G401 (cell line): ENCODE measurements around the gene CHIT1. TPM values are rescaled to one million over a fixed set of nuclear protein-coding genes. Genes with fewer than 3 reads are reported as not detected.

Experiments used
- DNase-seq: peaks from one replicate; pipeline ENCODE4 v3.0.0-alpha.2; 2015; ENCODE audit warnings: low spot score
- in situ Hi-C: cut with HindIII; loops from 2 replicates; pipeline ENCODE4 v1.10.0; 2016; ENCODE audit warnings: low sequenced_read_pairs, mixed read lengths
- total RNA-seq: library from RNA; depleted of rRNA; stranded (reverse); fragments of >200 nt; shearing (Covaris generic); gene quantifications from 2 replicates; pipeline ENCODE4 v1.2.3, GENCODE V29; 2014

Gene CHIT1
- total RNA-seq, 1 experiment from 2014 or later = not detected

GRCh38 chr1:203225071-203225470 is 4.4 kb downstream of the CHIT1 start:
- no peak for DNase-seq
- in situ Hi-C loops = no loop called here

GRCh38 chr1:203223012-203223775 is 6.3 kb downstream of the CHIT1 start:
- in situ Hi-C loops = no loop called here

GRCh38 chr1:203219934-203220333 is 9.5 kb downstream of the CHIT1 start:
- no peak for DNase-seq
- in situ Hi-C loops = no loop called here

More at GRCh38 chr1:203223012-203223775, 6.3 kb downstream of the CHIT1 start:
- no peak for DNase-seq

- in situ Hi-C loops = no loop called here
- peak; percentile 72 for DNase-seq
Observed at GRCh38 chr1:203219171-203219570, 10.3 kb downstream of the CHIT1 start.

GRCh38 chr1:203217668-203218067 is 11.8 kb downstream of the CHIT1 start:
- in situ Hi-C loops = no loop called here
- no peak for DNase-seq

GRCh38 chr1:203217139-203217655 is 12.3 kb downstream of the CHIT1 start:
- in situ Hi-C loops = no loop called here

GRCh38 chr1:203216274-203217138 is 13.0 kb downstream of the CHIT1 start:
- DNase-seq = peak; percentile 94
- in situ Hi-C loops = no loop called here

More at GRCh38 chr1:203217139-203217655, 12.3 kb downstream of the CHIT1 start:
- DNase-seq = peak; percentile 72

GRCh38 chr1:203215573-203215972 is 13.9 kb downstream of the CHIT1 start:
- DNase-seq = peak; percentile 56
- in situ Hi-C loops = no loop called here

GRCh38 chr1:203214871-203215270 is 14.6 kb downstream of the CHIT1 start:
- no peak for DNase-seq
- in situ Hi-C loops = no loop called here

- no peak for DNase-seq
- in situ Hi-C loops = no loop called here
Observed at GRCh38 chr1:203213126-203213525, 16.3 kb downstream of the CHIT1 start.

- DNase-seq = no peak
- in situ Hi-C loops = no loop called here
Observed at GRCh38 chr1:203211812-203212211, 17.7 kb downstream of the CHIT1 start.

GRCh38 chr1:203210988-203211387 is 18.5 kb downstream of the CHIT1 start:
- in situ Hi-C loops = no loop called here
- DNase-seq = no peak

- DNase-seq = no peak
- in situ Hi-C loops = no loop called here
Observed at GRCh38 chr1:203210350-203210749, 19.1 kb downstream of the CHIT1 start.

GRCh38 chr1:203208181-203208580 is 21.3 kb downstream of the CHIT1 start:
- no peak for DNase-seq
- in situ Hi-C loops = no loop called here

- peak; percentile 58 for DNase-seq
- in situ Hi-C loops = no loop called here
Observed at GRCh38 chr1:203207751-203208150, 21.7 kb downstream of the CHIT1 start.

GRCh38 chr1:203206129-203206687 is 23.3 kb downstream of the CHIT1 start:
- in situ Hi-C loops = no loop called here
- DNase-seq = no peak

- DNase-seq = no peak
- in situ Hi-C loops = no loop called here
Observed at GRCh38 chr1:203204756-203205155, 24.7 kb downstream of the CHIT1 start.

GRCh38 chr1:203202431-203203245 is 26.8 kb downstream of the CHIT1 start:
- in situ Hi-C loops = no loop called here
- no peak for DNase-seq
